GM12873 (cell line): Measurements from ENCODE around the gene IL26.

Experiments used
- CTCF ChIP-seq: IDR thresholded peaks from 2 replicates; pipeline ENCODE4 v1.5.1; 2012; ENCODE audit warnings: low read depth, mild to moderate bottlenecking, moderate library complexity, low read length, control low read depth; ENCODE audit not compliant: insufficient read depth; ENCODE audit errors: missing control alignments

IL26 gene

GRCh38 chr12:68221497-68221896 lies 4.1 kb downstream of the IL26 start:
- TF ChIP-seq CTCF, result no peak

- TF ChIP-seq CTCF, result no peak
These were observed 14.7 kb downstream of the IL26 start for GRCh38 chr12:68210875-68211274.

- no peak for TF ChIP-seq CTCF
These were observed 18.3 kb downstream of the IL26 start for GRCh38 chr12:68207276-68207675.

GRCh38 chr12:68206446-68206845 lies 19.2 kb downstream of the IL26 start:
- TF ChIP-seq CTCF, result no peak

GRCh38 chr12:68203460-68203875 lies 22.1 kb downstream of the IL26 start:
- no peak for TF ChIP-seq CTCF

GRCh38 chr12:68200854-68201253 lies 24.8 kb downstream of the IL26 start:
- no peak for TF ChIP-seq CTCF

- TF ChIP-seq CTCF, result no peak
These were observed 26.5 kb downstream of the IL26 start for GRCh38 chr12:68199127-68199526.
